ENCODE results near the gene SERPINB7.
"Not testable (repeated sequence)": the region's sequence is repeated elsewhere in the genome, so short reads cannot be mapped to it uniquely, and the experiment has no call there.

SERPINB7 gene

GRCh38 chr18:63758615-63759240 is 16.5 kb upstream of the SERPINB7 start:
- H3K9ac ChIP-seq (ENCODE audit: low read length): no peak overlapping the region
- H3K4me1 ChIP-seq (ENCODE audit: control insufficient read depth, low read depth, low read length): no peaks in the 10 kb centered on the region
- H3K36me3 ChIP-seq (ENCODE audit: control insufficient read depth, low read depth, low read length): no peaks in the 10 kb centered on the region
- no peaks in the 10 kb centered on the region for H3K27me3 ChIP-seq (ENCODE audit: control insufficient read depth, insufficient read depth, low read length)
- H3K4me3 ChIP-seq (ENCODE audit: low read length): no peak overlapping the region
- H3K9me3 ChIP-seq (ENCODE audit: control insufficient read depth, low read depth, low read length): peaks cover 5% of the 10 kb centered on the region
- H3K27ac ChIP-seq (ENCODE audit: low read length): no peak overlapping the region

- not testable (repeated sequence) for H3K9ac ChIP-seq (ENCODE audit: low read length); H3K9me3 ChIP-seq (ENCODE audit: control insufficient read depth, low read depth, low read length); H3K36me3 ChIP-seq (ENCODE audit: control insufficient read depth, low read depth, low read length); H3K4me3 ChIP-seq (ENCODE audit: low read length); H3K27me3 ChIP-seq (ENCODE audit: control insufficient read depth, insufficient read depth, low read length); H3K27ac ChIP-seq (ENCODE audit: low read length); H3K4me1 ChIP-seq (ENCODE audit: control insufficient read depth, low read depth, low read length)
These were observed 15.4 kb upstream of the SERPINB7 start for GRCh38 chr18:63759786-63760185.

- no peaks in the 10 kb centered on the region for H3K27me3 ChIP-seq (ENCODE audit: control insufficient read depth, insufficient read depth, low read length)
- H3K27ac ChIP-seq (ENCODE audit: low read length): no peak overlapping the region
- no peak overlapping the region for H3K4me3 ChIP-seq (ENCODE audit: low read length)
- H3K9me3 ChIP-seq (ENCODE audit: control insufficient read depth, low read depth, low read length): peaks cover 5% of the 10 kb centered on the region
- H3K9ac ChIP-seq (ENCODE audit: low read length): no peak overlapping the region
- H3K36me3 ChIP-seq (ENCODE audit: control insufficient read depth, low read depth, low read length): no peaks in the 10 kb centered on the region
- H3K4me1 ChIP-seq (ENCODE audit: control insufficient read depth, low read depth, low read length): no peaks in the 10 kb centered on the region
These were observed 12.7 kb upstream of the SERPINB7 start for GRCh38 chr18:63762518-63762917.

- H3K4me3 ChIP-seq (ENCODE audit: low read length): no peak overlapping the region
- no peaks in the 10 kb centered on the region for H3K36me3 ChIP-seq (ENCODE audit: control insufficient read depth, low read depth, low read length)
- H3K9ac ChIP-seq (ENCODE audit: low read length): no peak overlapping the region
- no peaks in the 10 kb centered on the region for H3K27me3 ChIP-seq (ENCODE audit: control insufficient read depth, insufficient read depth, low read length)
- no peaks in the 10 kb centered on the region for H3K4me1 ChIP-seq (ENCODE audit: control insufficient read depth, low read depth, low read length)
- peaks cover 5% of the 10 kb centered on the region for H3K9me3 ChIP-seq (ENCODE audit: control insufficient read depth, low read depth, low read length)
- no peak overlapping the region for H3K27ac ChIP-seq (ENCODE audit: low read length)
These were observed 11.2 kb upstream of the SERPINB7 start for GRCh38 chr18:63763831-63764600.

- Histone ChIP-seq H3K9me3 (ENCODE audit: control insufficient read depth, low read depth, low read length) (no peaks in the 10 kb centered on the region), H3K4me1 (ENCODE audit: control insufficient read depth, low read depth, low read length) (no peaks in the 10 kb centered on the region), H3K36me3 (ENCODE audit: control insufficient read depth, low read depth, low read length) (no peaks in the 10 kb centered on the region), H3K27ac (ENCODE audit: low read length) (no peak overlapping the region), H3K27me3 (ENCODE audit: control insufficient read depth, insufficient read depth, low read length) (no peaks in the 10 kb centered on the region), H3K9ac (ENCODE audit: low read length) (no peak overlapping the region), H3K4me3 (ENCODE audit: low read length) (no peak overlapping the region)
These were observed 9.4 kb upstream of the SERPINB7 start for GRCh38 chr18:63765837-63766236.

- H3K36me3 ChIP-seq (ENCODE audit: control insufficient read depth, low read depth, low read length): no peaks in the 10 kb centered on the region
- no peak overlapping the region for H3K4me3 ChIP-seq (ENCODE audit: low read length)
- H3K27ac ChIP-seq (ENCODE audit: low read length): no peak overlapping the region
- no peak overlapping the region for H3K9ac ChIP-seq (ENCODE audit: low read length)
- H3K9me3 ChIP-seq (ENCODE audit: control insufficient read depth, low read depth, low read length): no peaks in the 10 kb centered on the region
- no peaks in the 10 kb centered on the region for H3K27me3 ChIP-seq (ENCODE audit: control insufficient read depth, insufficient read depth, low read length)
- no peaks in the 10 kb centered on the region for H3K4me1 ChIP-seq (ENCODE audit: control insufficient read depth, low read depth, low read length)
These were observed 1.7 kb upstream of the SERPINB7 start for GRCh38 chr18:63773551-63773950.

- Histone ChIP-seq H3K27ac (ENCODE audit: low read length) (no peak overlapping the region), H3K27me3 (ENCODE audit: control insufficient read depth, insufficient read depth, low read length) (no peaks in the 10 kb centered on the region), H3K4me3 (ENCODE audit: low read length) (no peak overlapping the region), H3K4me1 (ENCODE audit: control insufficient read depth, low read depth, low read length) (no peaks in the 10 kb centered on the region), H3K9me3 (ENCODE audit: control insufficient read depth, low read depth, low read length) (no peaks in the 10 kb centered on the region), H3K36me3 (ENCODE audit: control insufficient read depth, low read depth, low read length) (no peaks in the 10 kb centered on the region), H3K9ac (ENCODE audit: low read length) (no peak overlapping the region)
These were observed 707 bp upstream of the SERPINB7 start for GRCh38 chr18:63774511-63774910.

- no peaks in the 10 kb centered on the region for H3K9me3 ChIP-seq (ENCODE audit: control insufficient read depth, low read depth, low read length)
- H3K27me3 ChIP-seq (ENCODE audit: control insufficient read depth, insufficient read depth, low read length): no peaks in the 10 kb centered on the region
- no peaks in the 10 kb centered on the region for H3K4me1 ChIP-seq (ENCODE audit: control insufficient read depth, low read depth, low read length)
- no peak overlapping the region for H3K9ac ChIP-seq (ENCODE audit: low read length)
- no peak overlapping the region for H3K27ac ChIP-seq (ENCODE audit: low read length)
- no peak overlapping the region for H3K4me3 ChIP-seq (ENCODE audit: low read length)
- H3K36me3 ChIP-seq (ENCODE audit: control insufficient read depth, low read depth, low read length): no peaks in the 10 kb centered on the region
These were observed 4.2 kb downstream of the SERPINB7 start for GRCh38 chr18:63779386-63779785.

GRCh38 chr18:63783394-63783793 is 8.2 kb downstream of the SERPINB7 start:
- no peaks in the 10 kb centered on the region for H3K27me3 ChIP-seq (ENCODE audit: control insufficient read depth, insufficient read depth, low read length)
- no peak overlapping the region for H3K27ac ChIP-seq (ENCODE audit: low read length)
- no peaks in the 10 kb centered on the region for H3K9me3 ChIP-seq (ENCODE audit: control insufficient read depth, low read depth, low read length)
- H3K4me1 ChIP-seq (ENCODE audit: control insufficient read depth, low read depth, low read length): no peaks in the 10 kb centered on the region
- no peak overlapping the region for H3K9ac ChIP-seq (ENCODE audit: low read length)
- no peaks in the 10 kb centered on the region for H3K36me3 ChIP-seq (ENCODE audit: control insufficient read depth, low read depth, low read length)
- H3K4me3 ChIP-seq (ENCODE audit: low read length): no peak overlapping the region

- Histone ChIP-seq H3K9ac (ENCODE audit: low read length) (no peak overlapping the region), H3K9me3 (ENCODE audit: control insufficient read depth, low read depth, low read length) (no peaks in the 10 kb centered on the region), H3K27ac (ENCODE audit: low read length) (no peak overlapping the region), H3K27me3 (ENCODE audit: control insufficient read depth, insufficient read depth, low read length) (no peaks in the 10 kb centered on the region), H3K4me3 (ENCODE audit: low read length) (no peak overlapping the region), H3K4me1 (ENCODE audit: control insufficient read depth, low read depth, low read length) (no peaks in the 10 kb centered on the region), H3K36me3 (ENCODE audit: control insufficient read depth, low read depth, low read length) (no peaks in the 10 kb centered on the region)
These were observed 9.7 kb downstream of the SERPINB7 start for GRCh38 chr18:63784787-63785452.

GRCh38 chr18:63787673-63788072 is 12.5 kb downstream of the SERPINB7 start:
- Histone ChIP-seq H3K27me3 (ENCODE audit: control insufficient read depth, insufficient read depth, low read length) (no peaks in the 10 kb centered on the region), H3K27ac (ENCODE audit: low read length) (no peak overlapping the region), H3K4me1 (ENCODE audit: control insufficient read depth, low read depth, low read length) (no peaks in the 10 kb centered on the region), H3K36me3 (ENCODE audit: control insufficient read depth, low read depth, low read length) (no peaks in the 10 kb centered on the region), H3K9me3 (ENCODE audit: control insufficient read depth, low read depth, low read length) (no peaks in the 10 kb centered on the region), H3K4me3 (ENCODE audit: low read length) (no peak overlapping the region), H3K9ac (ENCODE audit: low read length) (no peak overlapping the region)

Measured in iPS-18a (cell line).